Measurements from ENCODE around the gene PSMD9.

- TF ChIP-seq POLR2AphosphoS5 (IDR thresholded peaks at IDR 0.05; ENCODE audit: insufficient read depth in 1 of 2, low read depth in 1 of 2): no peak
- TF ChIP-seq CTCF (IDR thresholded peaks at IDR 0.05): no peak
- no peak for TF ChIP-seq POLR2A (IDR thresholded peaks at IDR 0.05)
Observed at GRCh38 chr12:121849211-121849610, 39.4 kb upstream of the PSMD9 start.

Measured in vagina (tissue), 2 donors.